ENCODE data around the gene TDRD3.
"Not testable (repeated sequence)": the region's sequence is repeated elsewhere in the genome, so short reads cannot be mapped to it uniquely, and the experiment has no call there.

TDRD3 gene

GRCh38 chr13:60398379-60398891, 1.4 kb downstream of the TDRD3 start:
- DNase-seq (ENCODE audit: insufficient read length, low spot score) (no peak), FAIRE-seq (no peak)

DNA sequence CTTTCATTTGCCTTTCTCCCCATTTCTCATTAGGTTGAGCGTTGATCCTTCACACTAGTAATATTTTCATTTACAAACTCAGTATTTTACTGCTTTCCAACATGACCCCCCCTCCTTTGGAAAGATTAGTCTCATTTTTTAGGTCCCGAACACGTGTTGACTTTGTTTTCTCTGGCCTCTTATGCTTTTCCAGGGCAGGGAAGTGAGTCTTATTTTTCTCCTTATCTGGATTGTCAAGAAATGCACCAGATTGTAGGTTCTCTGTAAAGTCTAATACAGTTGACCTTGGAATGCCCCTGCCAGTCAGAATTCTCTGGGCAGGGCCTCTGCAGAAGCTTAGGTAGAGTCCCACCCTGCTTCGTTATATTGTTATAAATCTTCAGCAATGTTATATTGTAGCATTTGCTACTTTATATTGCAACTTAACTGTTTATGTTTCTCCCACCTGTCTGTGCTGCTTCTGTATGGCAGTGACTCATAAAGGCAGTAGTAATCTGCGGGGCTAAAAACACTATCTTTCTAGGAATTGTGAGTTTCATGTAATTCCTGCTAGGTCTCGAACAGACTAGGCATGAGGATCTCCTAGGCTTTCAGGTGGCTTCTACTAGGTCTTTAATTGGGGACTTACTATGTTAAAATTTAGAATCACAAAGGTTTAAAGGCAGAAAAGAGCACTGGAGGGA, 2.0 kb downstream of the TDRD3 start:
- no peak for DNase-seq (ENCODE audit: insufficient read length, low spot score)
- FAIRE-seq: peak; percentile 60

GRCh38 chr13:60402022-60402421, 5.0 kb downstream of the TDRD3 start:
- FAIRE-seq (no peak), DNase-seq (ENCODE audit: insufficient read length, low spot score) (no peak)

GRCh38 chr13:60407095-60407494, 10.1 kb downstream of the TDRD3 start:
- FAIRE-seq (no peak), DNase-seq (ENCODE audit: insufficient read length, low spot score) (no peak)

DNA sequence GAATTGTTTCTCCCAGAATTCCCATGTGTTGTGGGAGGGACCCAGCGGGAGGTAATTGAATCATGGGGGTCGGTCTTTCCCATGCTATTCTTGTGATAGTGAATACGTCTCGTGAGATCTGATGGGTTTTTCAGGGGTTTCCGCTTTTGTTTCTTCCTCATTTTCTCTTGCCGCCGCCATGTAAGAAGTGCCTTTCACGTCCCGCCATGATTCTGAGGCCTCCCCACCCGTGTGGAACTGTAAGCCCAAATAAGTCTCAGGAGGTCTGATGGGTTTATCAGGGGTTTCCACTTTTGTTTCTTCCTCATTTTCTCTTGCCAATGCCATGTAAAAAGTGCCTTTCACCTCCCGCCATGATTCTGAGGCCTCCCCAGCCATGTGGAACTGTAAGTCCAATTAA, 10.8 kb downstream of the TDRD3 start:
- not testable (repeated sequence) for FAIRE-seq; DNase-seq (ENCODE audit: insufficient read length, low spot score)

GRCh38 chr13:60409574-60410292, 12.7 kb downstream of the TDRD3 start:
- not testable (repeated sequence) for FAIRE-seq; DNase-seq (ENCODE audit: insufficient read length, low spot score)

GRCh38 chr13:60410299-60410698, 13.3 kb downstream of the TDRD3 start:
- DNase-seq (ENCODE audit: insufficient read length, low spot score): no peak
- no peak for FAIRE-seq

DNA sequence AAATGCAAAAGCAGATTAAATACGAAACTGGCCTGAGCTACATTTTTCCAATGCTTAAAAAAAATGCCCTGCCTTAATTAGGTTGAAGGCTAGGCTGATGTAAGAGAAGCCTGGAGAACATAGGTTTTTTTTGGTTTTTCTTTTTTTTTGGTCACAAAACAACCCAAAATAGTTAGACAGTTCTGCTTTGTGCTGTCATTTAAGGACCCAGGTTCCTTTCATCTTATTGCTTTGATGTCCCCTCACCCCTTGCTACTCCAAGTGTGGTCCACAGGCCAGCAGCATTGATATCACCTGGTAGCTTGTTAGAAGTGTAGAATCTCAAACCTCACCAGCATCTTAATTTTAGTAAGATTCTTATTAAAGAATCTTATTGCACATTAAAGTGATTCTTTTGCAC, 14.4 kb downstream of the TDRD3 start:
- DNase-seq (ENCODE audit: insufficient read length, low spot score): no peak

GRCh38 chr13:60411983-60412382, 15.0 kb downstream of the TDRD3 start:
- no peak for DNase-seq (ENCODE audit: insufficient read length, low spot score)
- no peak for FAIRE-seq

More for the DNA sequence above, 14.4 kb downstream of the TDRD3 start:
- FAIRE-seq: no peak

DNA sequence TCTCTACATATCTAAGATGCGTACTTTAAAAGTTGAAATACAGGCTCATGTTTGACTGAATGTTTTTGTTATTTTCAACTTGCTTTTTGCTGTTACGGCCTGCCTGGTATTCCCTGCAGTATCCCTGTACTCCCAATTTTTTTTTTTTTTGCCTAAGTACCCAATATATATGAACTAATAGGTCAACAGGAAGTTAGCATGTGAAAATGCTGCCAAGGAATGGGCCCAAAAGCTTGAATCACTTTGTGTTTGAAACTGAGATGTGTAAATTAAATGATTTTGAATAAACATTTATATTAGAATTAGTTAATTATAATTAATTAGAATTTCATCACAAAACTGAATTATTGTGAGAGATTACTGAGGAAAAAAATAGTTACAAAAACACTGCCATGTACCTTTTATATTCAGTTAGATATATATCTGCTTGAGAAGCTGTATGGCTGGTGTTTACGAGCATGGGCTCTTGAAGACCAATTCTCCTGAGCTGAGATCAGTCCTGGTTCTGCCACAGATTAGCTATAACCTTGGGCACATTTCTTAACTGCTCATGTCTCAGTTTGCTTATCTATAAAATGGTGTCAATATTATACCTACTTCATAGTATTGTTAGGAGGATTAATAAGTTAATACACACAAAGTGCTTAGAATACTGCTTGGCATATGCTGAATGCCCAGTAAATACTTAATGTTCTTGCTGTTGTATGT, 16.0 kb downstream of the TDRD3 start:
- DNase-seq (ENCODE audit: insufficient read length, low spot score) (no peak), FAIRE-seq (no peak)

DNA sequence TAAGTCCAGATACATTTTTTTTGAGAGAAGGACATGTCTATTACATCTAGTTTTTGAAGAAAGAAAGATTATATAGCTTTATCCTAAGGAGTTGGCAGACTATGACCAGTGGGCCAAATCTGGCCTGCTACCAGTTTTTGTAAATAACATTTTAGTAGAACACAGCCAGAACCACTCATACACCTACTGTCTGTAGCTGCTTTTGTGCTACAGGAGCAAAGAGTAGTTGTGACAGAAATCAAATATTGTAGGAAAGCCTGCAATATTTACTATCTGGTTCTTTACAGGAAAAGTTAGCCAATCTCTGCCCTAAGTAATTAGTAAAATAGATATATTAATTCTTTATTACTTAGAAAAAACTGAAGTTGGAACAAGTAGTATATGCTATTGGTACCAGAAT, 17.2 kb downstream of the TDRD3 start:
- DNase-seq (ENCODE audit: insufficient read length, low spot score) (no peak), FAIRE-seq (no peak)

DNA sequence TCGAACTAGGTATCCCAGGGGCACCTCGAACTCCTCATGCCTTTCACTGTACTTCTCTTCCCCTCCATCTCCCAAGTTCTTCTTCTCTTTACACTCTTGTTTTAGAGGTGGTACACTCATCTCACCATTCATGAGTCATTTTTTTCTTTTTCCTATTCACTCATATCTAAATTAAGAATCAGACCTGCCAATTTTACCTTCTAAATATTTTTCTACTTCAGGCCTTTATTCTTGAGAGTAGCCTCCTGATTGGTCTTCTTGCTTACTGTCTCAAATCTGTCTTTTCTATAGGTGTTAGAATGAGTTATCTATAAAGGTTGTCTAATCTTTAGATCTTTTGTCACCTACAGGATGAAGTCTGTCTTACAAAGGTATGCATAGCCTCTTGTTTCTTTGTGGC, 20.7 kb downstream of the TDRD3 start:
- FAIRE-seq (no peak), DNase-seq (ENCODE audit: insufficient read length, low spot score) (no peak)

DNA sequence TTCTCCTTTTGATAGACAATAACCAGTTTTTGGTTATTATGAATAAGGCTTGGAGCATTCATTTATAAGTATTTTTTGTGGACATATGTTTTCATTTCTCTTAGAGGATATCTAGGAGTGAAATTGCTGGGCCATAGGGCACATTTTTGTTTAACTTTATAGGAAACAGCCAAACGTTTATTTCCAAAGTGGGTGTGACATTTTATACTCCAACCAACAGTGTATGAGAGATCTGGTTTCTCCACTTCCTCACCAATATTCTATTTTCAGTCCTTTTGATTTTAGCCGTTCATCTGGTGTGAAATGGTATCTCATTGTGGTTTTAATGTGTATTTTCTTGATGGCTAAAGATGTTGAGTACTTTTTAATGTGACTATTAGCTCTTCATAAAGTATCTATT, 21.9 kb downstream of the TDRD3 start:
- FAIRE-seq (no peak), DNase-seq (ENCODE audit: insufficient read length, low spot score) (no peak)

DNA sequence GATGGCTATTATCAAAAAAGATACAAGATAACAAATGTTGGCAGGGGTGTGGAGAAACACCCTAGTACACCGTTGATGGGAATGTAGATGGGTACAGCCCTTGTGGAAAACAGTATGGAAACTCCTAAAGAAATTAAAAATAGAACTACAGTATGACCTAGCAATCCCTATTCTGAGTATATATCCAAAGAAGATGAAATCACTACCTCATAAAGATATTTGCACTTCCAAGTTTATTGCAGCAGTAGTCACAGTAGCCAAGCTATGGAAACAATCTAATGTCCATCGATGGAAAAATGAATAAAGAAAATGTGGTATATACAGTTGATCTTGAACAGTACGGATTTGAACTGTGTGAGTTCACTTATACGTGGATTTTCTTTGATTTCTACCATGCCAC, 28.3 kb downstream of the TDRD3 start:
- DNase-seq (ENCODE audit: insufficient read length, low spot score): no peak
- no peak for FAIRE-seq

DNA sequence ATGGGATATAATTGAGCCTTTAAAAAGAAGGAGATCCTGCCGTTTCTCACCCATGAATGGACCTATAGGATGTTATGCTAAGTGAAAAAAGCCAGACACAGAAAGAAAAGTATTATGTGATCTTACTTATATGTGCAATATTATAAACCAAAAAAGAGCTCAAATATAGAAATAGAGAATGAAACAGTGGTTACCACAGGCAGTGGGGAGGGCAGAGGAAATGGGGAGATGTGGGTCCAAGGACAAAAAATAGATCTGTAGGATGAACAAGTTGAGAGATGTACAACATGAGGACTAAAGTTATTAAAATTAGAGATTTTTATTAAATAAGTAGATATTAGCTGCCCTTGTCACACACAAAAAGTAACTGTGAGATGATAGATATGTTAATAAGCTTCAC, 29.1 kb downstream of the TDRD3 start:
- no peak for FAIRE-seq
- DNase-seq (ENCODE audit: insufficient read length, low spot score): no peak

- FAIRE-seq: peak; percentile 87
Measured at GRCh38 chr13:60427285-60427684, 30.3 kb downstream of the TDRD3 start.

DNA sequence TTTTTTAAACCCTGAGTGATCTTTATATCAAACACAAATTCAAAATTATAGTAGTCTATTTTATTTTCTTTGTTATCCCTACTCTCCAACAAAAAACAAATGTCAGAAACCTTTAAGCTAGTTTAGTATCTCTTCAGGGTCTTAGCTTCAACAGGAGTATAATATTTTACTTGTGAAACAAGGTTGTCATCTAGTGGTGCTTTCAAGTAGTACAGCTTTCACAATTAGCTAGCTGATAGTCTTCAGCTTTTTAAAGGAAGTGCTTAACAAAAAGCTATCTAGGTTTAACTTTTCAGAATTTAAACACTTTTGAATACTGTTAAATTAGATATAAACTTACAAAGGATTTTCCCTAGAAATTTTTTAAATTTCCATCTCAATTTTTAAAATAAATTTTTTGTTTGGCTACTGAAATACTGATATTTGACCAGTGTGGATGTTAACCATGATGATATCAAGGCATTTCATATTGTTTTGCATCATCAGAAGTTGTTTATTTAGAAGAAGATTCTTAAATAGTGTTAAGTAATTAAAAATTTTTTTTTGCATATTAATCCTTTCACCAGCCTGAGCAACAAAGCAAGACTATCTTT, 34.2 kb downstream of the TDRD3 start:
- DNase-seq (ENCODE audit: insufficient read length, low spot score): no peak
- FAIRE-seq: peak; percentile 74

More at GRCh38 chr13:60427285-60427684, 30.3 kb downstream of the TDRD3 start:
- DNase-seq (ENCODE audit: insufficient read length, low spot score): no peak

GRCh38 chr13:60433505-60433904, 36.5 kb downstream of the TDRD3 start:
- no peak for FAIRE-seq
- DNase-seq (ENCODE audit: insufficient read length, low spot score): no peak

- FAIRE-seq (no peak), DNase-seq (ENCODE audit: insufficient read length, low spot score) (no peak)
Measured at GRCh38 chr13:60435762-60436374, 38.8 kb downstream of the TDRD3 start.

- no peak for DNase-seq (ENCODE audit: insufficient read length, low spot score)
- FAIRE-seq: no peak
Measured at GRCh38 chr13:60439201-60439600, 42.2 kb downstream of the TDRD3 start.

DNA sequence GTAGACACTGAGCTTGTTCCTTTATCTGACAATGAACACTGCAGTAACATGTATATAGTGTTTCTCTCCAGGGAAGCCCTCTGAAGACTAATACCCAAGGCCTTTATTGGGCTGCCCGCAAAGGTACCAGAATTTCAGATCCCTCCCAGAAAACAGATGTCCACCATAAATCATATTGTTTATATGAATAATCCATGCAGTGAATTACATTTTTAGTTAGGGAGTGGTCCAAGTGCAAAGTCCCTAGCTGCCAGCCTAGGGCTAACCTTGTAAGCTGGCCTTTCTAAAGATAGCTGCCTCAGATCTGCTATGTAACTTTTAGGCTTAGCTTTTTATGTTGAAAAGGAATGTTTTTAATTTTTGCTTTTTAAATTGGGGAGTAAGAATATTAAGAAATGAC, 44.7 kb downstream of the TDRD3 start:
- DNase-seq (ENCODE audit: insufficient read length, low spot score) (no peak), FAIRE-seq (no peak)
